ENCODE measurements around the gene DTX2.

- no peak for TF ChIP-seq EZH2phosphoT487 (IDR thresholded peaks at IDR 0.05; ENCODE audit: low read length)
- no peak for TF ChIP-seq EZH2 (optimal IDR thresholded peaks at IDR 0.05; ENCODE audit: low read depth, low read length)
Observed at GRCh38 chr7:76427635-76428034, 33.9 kb upstream of the DTX2 start.

Measured in MM.1S (cell line).